Transverse colon (tissue), 4 donors: ENCODE measurements around the gene CHRM5.

Source experiments
- CTCF ChIP-seq, 5 experiments: fragments of 200-600 bp in 3 of 5; fragments of 450-650 bp in 2 of 5; sonication (generic) in 3 of 5; IDR thresholded peaks; 1 replicate in 2 of 5; 2 replicates in 3 of 5; pipeline ENCODE4 v1.5.1; 2016 to 2017; ENCODE audit warnings: antibody characterized with exemption in 5 of 5, inconsistent platforms in 3 of 5, mild to moderate bottlenecking in 2 of 5, moderate library complexity in 1 of 5
- EP300 ChIP-seq: sonication (generic); formaldehyde crosslinking; IDR thresholded peaks from one replicate; pipeline ENCODE4 v1.6.1; 2017; ENCODE audit warnings: antibody characterized with exemption, low read depth
- POLR2A ChIP-seq: fragments of 450-650 bp; IDR thresholded peaks from one replicate; pipeline ENCODE4 v1.6.1; 2016; ENCODE audit warnings: antibody characterized with exemption, mild to moderate bottlenecking, moderate library complexity
- POLR2AphosphoS5 ChIP-seq, 3 donors: sonication (generic); formaldehyde crosslinking; IDR thresholded peaks; one replicate each; pipeline ENCODE4 v1.6.1; 2016; ENCODE audit warnings: antibody characterized with exemption in 3 of 3

GRCh38 chr15:34013746-34014145 lies 45.4 kb downstream of the CHRM5 start:
- TF ChIP-seq CTCF (IDR thresholded peaks at IDR 0.05) (no peak), POLR2AphosphoS5 (IDR thresholded peaks at IDR 0.05) (no peak), EP300 (no peak), POLR2A (no peak)
